NT2/D1 (cell line): ENCODE results near the gene TSPEAR.

ENCODE experiments used
- DNase-seq: peaks from one replicate; pipeline ENCODE4 v3.0.0-alpha.2; 2011; ENCODE audit warnings: low read depth, low spot score
- H3K27me3 ChIP-seq: 2 replicates; pipeline ENCODE4 v1.6.0; 2011; ENCODE audit warnings: mild to moderate bottlenecking; ENCODE audit not compliant: insufficient read length, insufficient read depth
- H3K36me3 ChIP-seq: 2 replicates; pipeline ENCODE4 v1.6.1; 2011; ENCODE audit warnings: mild to moderate bottlenecking, low read length, mixed read lengths; ENCODE audit not compliant: insufficient read depth, insufficient read length
- H3K4me1 ChIP-seq: 2 replicates; pipeline ENCODE4 v1.5.1; 2011; ENCODE audit not compliant: insufficient read depth, insufficient read length
- H3K4me3 ChIP-seq: 2 replicates; pipeline ENCODE4 v1.5.1; 2011; ENCODE audit warnings: low read depth; ENCODE audit not compliant: insufficient read length
- H3K9ac ChIP-seq: 2 replicates; pipeline ENCODE4 v1.6.0; 2011; ENCODE audit warnings: low read depth; ENCODE audit not compliant: insufficient read length
- H3K9me3 ChIP-seq: 2 replicates; pipeline ENCODE4 v1.5.1; 2011; ENCODE audit warnings: mild to moderate bottlenecking, low read length; ENCODE audit not compliant: insufficient read depth
- SUZ12 ChIP-seq: IDR thresholded peaks from 2 replicates; pipeline ENCODE4 v1.6.1; 2011; ENCODE audit not compliant: insufficient read length, insufficient read depth; ENCODE audit errors: extremely low read depth
- YY1 ChIP-seq: IDR thresholded peaks from 2 replicates; pipeline ENCODE4 v1.6.1; 2011; ENCODE audit not compliant: insufficient read length, insufficient read depth
- ZNF274 ChIP-seq: IDR thresholded peaks from 2 replicates; pipeline ENCODE4 v1.6.1; 2011; ENCODE audit warnings: mild to moderate bottlenecking, low read depth, low read length

TSPEAR gene

DNA sequence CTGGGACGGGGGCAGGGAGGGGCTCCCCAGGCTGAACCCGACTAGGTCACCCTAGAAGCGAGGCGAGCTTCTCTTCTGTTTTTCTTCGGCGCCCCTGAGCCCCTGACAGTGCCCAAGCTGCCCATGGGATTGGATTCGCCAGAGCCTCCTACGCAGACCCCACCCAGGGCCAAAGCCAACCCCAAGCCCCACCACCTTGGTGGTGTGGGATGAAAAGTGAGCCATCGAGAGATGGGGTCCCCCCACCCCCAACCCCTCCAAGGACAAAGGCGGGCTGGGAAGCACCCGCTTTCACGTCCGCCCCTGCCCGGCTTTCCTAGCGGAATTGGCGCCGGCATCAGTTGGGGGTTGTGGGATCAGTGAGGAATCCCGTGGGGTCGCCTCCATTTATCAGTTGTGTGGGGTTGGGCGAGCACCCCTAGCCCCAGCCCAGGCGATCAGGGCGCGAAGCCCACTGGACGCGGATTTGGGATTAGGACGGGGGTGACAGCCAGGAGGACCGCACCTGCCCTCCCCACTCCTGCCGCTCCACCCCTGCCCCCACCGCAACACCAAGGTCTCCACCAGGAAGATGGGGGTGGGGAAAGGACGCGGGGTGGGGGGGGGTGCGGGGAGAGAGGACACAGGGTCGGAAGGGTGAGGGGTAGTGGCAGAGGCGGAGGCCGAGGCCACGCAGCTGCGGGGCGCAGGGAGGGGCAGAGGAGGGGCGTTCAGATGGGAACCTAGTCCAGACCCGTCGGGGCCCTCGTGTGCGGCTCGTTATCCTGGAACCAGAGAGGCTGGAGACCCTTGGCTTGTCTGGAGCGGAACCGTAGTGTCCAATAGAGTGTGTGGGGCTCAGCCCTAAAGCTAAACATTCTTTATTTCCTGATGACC lies 4.4 kb downstream of the TSPEAR start:
- Histone ChIP-seq H3K4me3 (peak overlapping the region; percentile 54), H3K9ac (peak overlapping the region; percentile 84), H3K36me3 (no peaks in the 10 kb centered on the region), H3K9me3 (no peaks in the 10 kb centered on the region), H3K4me1 (peaks cover 68% of the 10 kb centered on the region), H3K27me3 (peaks cover 69% of the 10 kb centered on the region)
- DNase-seq, result no peak
- TF ChIP-seq SUZ12 (peak; percentile 60), YY1 (no peak)

DNA sequence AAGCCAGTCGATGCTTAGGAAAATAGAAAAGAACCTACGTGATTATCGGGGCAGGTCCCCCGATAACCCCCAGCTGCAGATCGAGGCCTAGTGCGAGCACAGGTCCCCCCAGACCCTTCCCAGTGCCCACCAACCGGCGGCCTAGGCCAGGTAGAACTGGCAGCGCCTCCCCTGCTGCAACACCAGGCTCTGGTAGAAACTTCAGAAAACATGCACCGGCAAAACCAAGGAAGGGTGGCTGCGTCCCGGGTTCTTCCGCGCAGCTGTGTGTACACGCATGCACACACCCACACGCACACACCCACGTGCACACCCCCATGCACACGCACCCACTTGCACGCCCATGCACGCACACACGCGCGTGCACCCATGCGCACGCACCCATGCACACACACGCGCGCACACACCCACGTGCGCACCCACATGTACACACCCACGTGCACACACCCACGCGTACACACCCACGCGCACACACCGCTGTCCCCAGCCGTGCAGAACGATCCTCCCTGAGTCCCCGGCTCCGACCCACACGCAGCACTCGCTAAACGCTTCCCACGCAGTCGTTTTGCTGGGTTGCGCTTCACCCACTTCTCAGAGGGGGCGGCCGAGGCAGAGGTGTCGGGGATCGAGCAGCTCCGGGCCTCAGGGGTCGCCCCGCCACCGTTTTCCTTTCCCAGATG lies 5.2 kb downstream of the TSPEAR start:
- Histone ChIP-seq H3K27me3 (peaks cover 61% of the 10 kb centered on the region), H3K36me3 (no peaks in the 10 kb centered on the region), H3K9me3 (no peaks in the 10 kb centered on the region), H3K4me3 (peak overlapping the region; percentile 54), H3K9ac (peak overlapping the region; percentile 84), H3K4me1 (peaks cover 65% of the 10 kb centered on the region)
- TF ChIP-seq YY1 (no peak), SUZ12 (no peak), ZNF274 (no peak)
- DNase-seq, result no peak

- H3K27me3 ChIP-seq, result peaks cover 46% of the 10 kb centered on the region
- no peak for TF ChIP-seq YY1
- no peaks in the 10 kb centered on the region for H3K36me3 ChIP-seq
- H3K4me3 ChIP-seq, result peak overlapping the region; percentile 22
- no peaks in the 10 kb centered on the region for H3K9me3 ChIP-seq
- peaks cover 65% of the 10 kb centered on the region for H3K4me1 ChIP-seq
- DNase-seq, result no peak
- peak overlapping the region; percentile 51 for H3K9ac ChIP-seq
These were observed 6.8 kb downstream of the TSPEAR start for GRCh38 chr21:44704636-44705001.

DNA sequence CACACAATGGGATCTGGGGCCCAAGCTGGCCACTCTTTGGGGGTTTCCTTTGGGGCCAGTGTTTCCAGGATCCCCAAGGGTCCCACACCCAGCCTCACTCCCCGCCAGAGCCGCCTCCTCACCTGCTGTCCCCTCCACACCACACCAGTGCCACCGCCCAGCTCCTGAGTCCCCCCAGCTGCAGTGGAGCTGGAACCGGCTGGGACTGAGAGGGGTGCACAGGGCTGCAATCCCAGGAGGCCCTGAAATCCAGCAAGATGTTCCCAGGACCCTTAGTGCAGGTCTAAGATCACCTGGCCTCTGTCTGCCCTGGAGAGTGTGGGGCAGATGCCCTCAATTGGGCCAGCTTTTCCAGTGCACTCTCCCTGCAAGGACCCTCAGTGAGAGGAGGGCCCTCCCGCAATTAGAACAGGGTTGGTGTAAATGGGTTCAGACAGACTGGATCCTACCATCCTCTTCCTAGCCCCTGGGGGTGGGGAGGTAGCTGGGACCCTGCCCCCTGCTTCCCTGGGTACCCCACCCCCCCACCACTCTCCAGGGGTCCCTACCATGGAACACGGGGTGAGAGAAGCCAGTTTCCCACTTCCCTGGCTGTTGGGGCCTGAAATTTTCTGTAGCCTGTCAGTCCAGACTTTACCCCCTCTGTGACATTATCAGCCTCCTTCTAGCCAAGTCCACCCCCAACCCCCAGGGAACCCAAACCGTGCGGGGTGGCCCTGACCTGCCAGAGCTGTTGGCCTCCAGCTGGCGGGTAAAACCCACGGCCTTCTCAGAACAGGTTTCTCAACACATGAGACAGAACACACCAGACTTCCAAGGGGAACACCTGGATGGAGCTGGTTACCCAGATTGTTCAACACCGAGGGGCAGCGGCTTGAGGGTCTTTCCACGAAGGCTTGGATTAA lies 7.4 kb downstream of the TSPEAR start:
- H3K4me3 ChIP-seq, result peak overlapping the region; percentile 22
- no peak for DNase-seq
- H3K27me3 ChIP-seq, result peaks cover 39% of the 10 kb centered on the region
- H3K9ac ChIP-seq, result peak overlapping the region; percentile 51
- H3K4me1 ChIP-seq, result peaks cover 63% of the 10 kb centered on the region
- no peaks in the 10 kb centered on the region for H3K36me3 ChIP-seq
- no peak for TF ChIP-seq ZNF274
- no peak for TF ChIP-seq SUZ12
- TF ChIP-seq YY1, result no peak
- no peaks in the 10 kb centered on the region for H3K9me3 ChIP-seq

- Histone ChIP-seq H3K9ac (peak overlapping the region; percentile 51), H3K36me3 (no peaks in the 10 kb centered on the region), H3K27me3 (peaks cover 31% of the 10 kb centered on the region), H3K4me3 (no peak overlapping the region), H3K4me1 (peaks cover 61% of the 10 kb centered on the region), H3K9me3 (no peaks in the 10 kb centered on the region)
- no peak for TF ChIP-seq SUZ12
- DNase-seq, result no peak
These were observed 8.2 kb downstream of the TSPEAR start for GRCh38 chr21:44702973-44703730.

DNA sequence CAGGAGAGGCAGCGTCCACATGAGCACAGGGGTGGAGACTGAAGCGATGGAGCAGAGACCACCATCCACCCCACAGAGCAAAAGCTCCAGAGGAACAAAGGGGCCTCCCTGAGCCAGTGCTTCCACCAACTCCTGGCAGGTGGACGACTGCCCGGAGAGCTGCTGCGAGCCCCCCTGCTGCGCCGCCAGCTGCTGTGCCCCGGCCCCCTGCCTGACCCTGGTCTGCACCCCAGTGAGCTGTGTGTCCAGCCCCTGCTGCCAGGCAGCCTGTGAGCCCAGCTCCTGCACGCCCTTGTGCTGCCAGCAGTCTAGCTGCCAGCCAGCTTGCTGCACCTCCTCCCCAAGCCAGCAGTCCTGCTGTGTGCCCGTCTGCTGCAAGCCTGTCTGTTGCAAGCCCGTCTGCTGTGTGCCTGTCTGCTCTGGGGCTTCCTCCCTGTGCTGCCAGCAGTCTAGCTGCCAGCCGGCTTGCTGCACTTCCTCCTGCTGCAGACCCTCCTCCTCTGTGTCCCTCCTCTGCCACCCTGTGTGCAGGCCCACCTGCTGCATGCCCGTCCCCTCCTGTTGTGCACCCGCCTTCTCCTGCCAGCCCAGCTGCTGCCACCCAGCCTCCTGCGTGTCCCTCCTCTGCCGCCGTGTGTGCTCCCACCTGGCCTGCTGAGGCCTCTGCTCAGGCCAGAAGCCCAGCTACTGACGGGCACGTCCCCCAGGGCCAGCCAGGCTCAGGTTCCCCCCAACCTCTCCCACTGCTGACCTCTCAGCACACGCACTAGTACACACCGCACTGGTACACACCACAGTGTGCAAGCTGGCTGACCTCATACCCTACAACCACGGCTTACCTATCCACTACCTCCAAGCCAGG lies 9.0 kb downstream of the TSPEAR start:
- peak overlapping the region; percentile 14 for H3K9ac ChIP-seq
- H3K36me3 ChIP-seq, result no peaks in the 10 kb centered on the region
- no peak overlapping the region for H3K4me3 ChIP-seq
- peaks cover 23% of the 10 kb centered on the region for H3K27me3 ChIP-seq
- no peak for DNase-seq
- H3K9me3 ChIP-seq, result no peaks in the 10 kb centered on the region
- TF ChIP-seq YY1 (no peak), ZNF274 (no peak), SUZ12 (no peak)
- H3K4me1 ChIP-seq, result peaks cover 62% of the 10 kb centered on the region
